Measurements from ENCODE around the gene UQCRQ.

GRCh38 chr5:132868754-132869153 is 2.3 kb downstream of the UQCRQ start:
- TF ChIP-seq CTCF (IDR thresholded peaks at IDR 0.05) (no peak), POLR2A (IDR thresholded peaks at IDR 0.05) (no peak)

All from adrenal gland (tissue), 5 donors.